HFFc6 (cell line): Measurements from ENCODE around the gene GNPAT. TPM values are rescaled to one million over a fixed set of nuclear protein-coding genes. Genes with fewer than 3 reads are reported as not detected.

ENCODE experiments used
- DNase-seq: peaks from one replicate; pipeline ENCODE4 v3.0.0-alpha.2; 2018
- H3K27ac Mint-ChIP-seq: 2 replicates; pipeline ENCODE4 v1.8.0; 2020; ENCODE audit warnings: mild to moderate bottlenecking, mixed read lengths
- H3K27me3 Mint-ChIP-seq: 2 replicates; pipeline ENCODE4 v1.8.0; 2021; ENCODE audit warnings: mild to moderate bottlenecking, moderate library complexity, mixed read lengths; ENCODE audit not compliant: insufficient read depth
- H3K36me3 Mint-ChIP-seq: 2 replicates; pipeline ENCODE4 v1.8.0; 2021; ENCODE audit warnings: low read depth, mixed read lengths
- H3K4me1 Mint-ChIP-seq: 2 replicates; pipeline ENCODE4 v1.8.0; 2020; ENCODE audit warnings: low read depth, mixed read lengths
- H3K4me3 Mint-ChIP-seq: 2 replicates; pipeline ENCODE4 v1.8.0; 2020; ENCODE audit warnings: mild to moderate bottlenecking, moderate library complexity, mixed read lengths
- H3K9me3 Mint-ChIP-seq: 2 replicates; pipeline ENCODE4 v1.8.0; 2020; ENCODE audit warnings: mild to moderate bottlenecking, mixed read lengths
- CTCF ChIP-seq: fragments of 200-600 bp; sonication (generic); IDR thresholded peaks from 2 replicates; pipeline ENCODE4 v1.5.0; 2021; ENCODE audit warnings: antibody characterized with exemption, mild to moderate bottlenecking
- total RNA-seq, 6 experiments: library from RNA; stranded (reverse); fragmentation: NEBNext Ultra II Directional; extraction: Animal tissue kit (Norgen Biotek cat#: 25700); gene quantifications; 2 replicates in 1 of 6; 3 replicates in 5 of 6; pipeline ENCODE4 v1.2.3, GENCODE V29; 2021

GNPAT gene
- total RNA-seq, 6 experiments from 2014 or later: 32.5 to 37.2 (median 34.8) TPM

DNA sequence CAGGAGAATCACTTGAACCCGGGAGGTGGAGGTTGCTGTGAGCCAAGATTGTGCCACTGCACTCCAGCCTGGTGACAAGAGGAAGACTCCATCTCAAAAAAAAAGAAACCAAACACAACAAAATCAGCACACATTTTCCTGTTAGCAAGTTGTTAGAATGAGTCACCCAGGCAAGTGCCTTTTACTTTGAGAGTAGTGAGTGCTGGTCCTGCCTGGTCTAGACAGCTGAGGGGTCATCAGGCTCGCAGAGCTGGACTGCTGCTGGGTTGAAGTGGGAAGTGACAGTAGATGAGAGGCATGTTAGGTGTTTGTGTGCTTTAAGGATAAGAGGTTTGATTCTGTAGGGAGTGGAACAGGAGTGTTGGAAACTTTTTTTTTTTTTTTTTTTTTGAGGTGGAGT is 31.9 kb downstream of the GNPAT start:
- H3K4me3 Mint-ChIP-seq: no peak overlapping the region
- H3K27me3 Mint-ChIP-seq: no peaks in the 10 kb centered on the region
- TF ChIP-seq CTCF: no peak
- peak; percentile 4 for DNase-seq
- H3K27ac Mint-ChIP-seq: no peak overlapping the region
- H3K9me3 Mint-ChIP-seq: no peaks in the 10 kb centered on the region
- peaks cover 6% of the 10 kb centered on the region for H3K4me1 Mint-ChIP-seq
- peaks cover 30% of the 10 kb centered on the region for H3K36me3 Mint-ChIP-seq

DNA sequence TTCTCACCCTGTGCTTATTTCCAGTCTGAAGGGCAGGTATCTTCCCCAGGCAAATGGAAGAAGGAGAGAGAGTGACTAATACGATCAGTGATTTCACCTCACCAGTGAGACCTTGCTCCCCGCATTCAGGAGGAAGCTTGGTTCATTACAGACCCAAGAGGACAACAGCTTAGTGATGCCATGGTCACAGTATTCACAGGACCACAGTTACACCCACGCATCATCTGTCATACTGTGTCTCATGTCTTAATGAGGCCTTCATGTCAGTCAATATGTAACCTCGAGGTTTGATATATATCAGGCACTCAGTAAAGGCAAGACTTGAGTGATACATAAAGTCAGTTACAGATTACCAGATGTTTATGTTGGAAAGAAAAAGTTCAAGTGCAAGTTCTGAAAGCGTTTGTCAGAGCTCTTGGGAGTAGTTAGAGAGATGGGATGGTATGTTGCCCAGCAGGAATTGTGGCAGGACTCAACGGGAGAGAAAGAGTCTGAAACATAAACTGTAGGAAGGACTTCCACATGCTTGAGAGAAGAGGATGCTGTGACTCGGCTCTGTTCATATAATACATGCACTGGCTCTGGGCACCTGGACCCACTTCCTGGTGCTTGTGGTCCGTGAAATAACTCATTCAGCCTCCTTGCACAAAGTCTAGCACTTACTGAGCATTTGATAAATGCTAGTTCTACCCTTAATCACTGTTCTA is 33.3 kb downstream of the GNPAT start:
- Mint-ChIP-seq H3K36me3 (peaks cover 32% of the 10 kb centered on the region), H3K4me3 (no peak overlapping the region), H3K27ac (no peak overlapping the region), H3K27me3 (no peaks in the 10 kb centered on the region), H3K4me1 (peaks cover 12% of the 10 kb centered on the region), H3K9me3 (no peaks in the 10 kb centered on the region)
- no peak for DNase-seq
- TF ChIP-seq CTCF: no peak

DNA sequence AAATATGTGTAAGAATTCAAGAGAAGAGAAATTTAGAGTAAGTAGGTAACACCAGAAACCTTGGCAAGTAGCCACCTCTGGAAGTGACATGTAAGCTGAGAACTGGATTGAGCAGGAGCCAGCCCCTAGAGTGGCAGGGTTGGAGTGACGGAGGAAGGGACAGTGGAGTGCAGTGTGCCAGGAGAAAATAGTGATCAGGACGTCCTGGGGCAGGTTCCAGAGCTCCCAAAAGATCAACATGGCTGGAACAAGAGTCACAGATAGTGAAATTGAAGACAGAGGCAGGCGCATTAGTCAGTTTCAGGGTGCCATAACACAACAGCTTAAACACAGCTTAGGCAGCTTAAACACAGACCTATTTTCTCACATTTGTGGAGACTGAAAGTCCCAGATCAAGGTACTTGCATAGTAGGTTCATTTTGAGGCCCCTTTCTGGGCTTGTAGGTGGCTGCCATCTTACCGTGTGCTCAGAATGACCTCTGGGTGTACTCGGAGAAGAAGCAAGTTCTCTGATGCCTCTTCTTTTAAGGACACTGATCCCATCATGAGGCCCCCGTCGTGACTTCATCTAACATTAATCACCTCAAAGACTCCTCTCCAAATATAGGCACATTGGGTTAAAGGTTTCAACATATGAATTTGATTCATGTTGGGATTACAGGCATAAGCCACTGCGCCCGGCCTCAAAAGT is 37.2 kb downstream of the GNPAT start:
- Mint-ChIP-seq H3K36me3 (peaks cover 32% of the 10 kb centered on the region), H3K4me1 (peaks cover 7% of the 10 kb centered on the region; the same call in 1 of the 2 replicates), H3K27me3 (peaks cover 3% of the 10 kb centered on the region; the same call in 1 of the 2 replicates), H3K27ac (no peak overlapping the region; the same call in 1 of the 2 replicates), H3K4me3 (no peak overlapping the region), H3K9me3 (no peaks in the 10 kb centered on the region)
- no peak for TF ChIP-seq CTCF
- no peak for DNase-seq

- Mint-ChIP-seq H3K36me3 (peaks cover 31% of the 10 kb centered on the region), H3K9me3 (no peaks in the 10 kb centered on the region)
- no peak for DNase-seq
Observed at GRCh38 chr1:231279081-231279480, 38.1 kb downstream of the GNPAT start.

DNA sequence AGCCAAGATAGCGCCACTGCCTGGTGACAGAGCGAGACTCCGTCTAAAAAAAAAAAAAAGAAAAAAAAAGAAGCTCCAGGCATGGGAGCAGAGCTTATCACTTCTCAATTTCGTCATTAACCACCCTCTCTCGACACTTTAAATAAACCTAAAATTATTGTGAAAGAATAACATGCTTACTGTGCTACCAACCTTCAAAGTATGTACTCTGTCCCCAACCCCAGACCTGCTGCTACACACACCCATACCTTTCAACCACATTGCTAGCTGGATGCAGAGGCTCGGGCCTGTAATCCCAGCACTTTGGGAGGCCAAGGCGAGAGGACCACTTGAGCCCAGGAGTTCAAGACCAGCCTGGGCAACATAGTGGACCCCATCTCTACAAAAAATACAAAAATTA is 38.7 kb downstream of the GNPAT start:
- TF ChIP-seq CTCF: no peak
- no peak overlapping the region for H3K27ac Mint-ChIP-seq

More at GRCh38 chr1:231279081-231279480, 38.1 kb downstream of the GNPAT start:
- peaks cover 7% of the 10 kb centered on the region; the same call in 1 of the 2 replicates for H3K4me1 Mint-ChIP-seq
- TF ChIP-seq CTCF: no peak
- H3K27me3 Mint-ChIP-seq: peaks cover 3% of the 10 kb centered on the region; the same call in 1 of the 2 replicates
- no peak overlapping the region for H3K4me3 Mint-ChIP-seq
- H3K27ac Mint-ChIP-seq: no peak overlapping the region

More for the DNA sequence above, 38.7 kb downstream of the GNPAT start:
- peaks cover 7% of the 10 kb centered on the region; the same call in 1 of the 2 replicates for H3K4me1 Mint-ChIP-seq
- peaks cover 27% of the 10 kb centered on the region for H3K36me3 Mint-ChIP-seq
- no peaks in the 10 kb centered on the region for H3K9me3 Mint-ChIP-seq
- H3K4me3 Mint-ChIP-seq: no peak overlapping the region
- H3K27me3 Mint-ChIP-seq: peaks cover 3% of the 10 kb centered on the region; the same call in 1 of the 2 replicates
- DNase-seq: no peak
